NCI-H226 (cell line): Measurements from ENCODE around the gene TWIST1.

Experiments
- DNase-seq: peaks from one replicate; pipeline ENCODE4 v3.0.0-alpha.2; 2015

TWIST1 gene

GRCh38 chr7:19113002-19113350 is 4.5 kb downstream of the TWIST1 start:
- DNase-seq = no peak

GRCh38 chr7:19112274-19113001 is 5.0 kb downstream of the TWIST1 start:
- DNase-seq = no peak

- no peak for DNase-seq
Observed at GRCh38 chr7:19111474-19112273, 5.8 kb downstream of the TWIST1 start.

GRCh38 chr7:19110776-19111175 is 6.7 kb downstream of the TWIST1 start:
- DNase-seq = no peak

- DNase-seq = no peak
Observed at GRCh38 chr7:19110026-19110730, 7.3 kb downstream of the TWIST1 start.

- DNase-seq = no peak
Observed at GRCh38 chr7:19109000-19109946, 8.2 kb downstream of the TWIST1 start.

- no peak for DNase-seq
Observed at GRCh38 chr7:19107356-19108146, 9.9 kb downstream of the TWIST1 start.

GRCh38 chr7:19107081-19107355 is 10.4 kb downstream of the TWIST1 start:
- no peak for DNase-seq

- no peak for DNase-seq
Observed at GRCh38 chr7:19106241-19107080, 11.0 kb downstream of the TWIST1 start.

GRCh38 chr7:19105546-19105945 is 11.9 kb downstream of the TWIST1 start:
- DNase-seq = no peak

GRCh38 chr7:19104811-19105210 is 12.6 kb downstream of the TWIST1 start:
- no peak for DNase-seq

GRCh38 chr7:19102884-19103283 is 14.6 kb downstream of the TWIST1 start:
- no peak for DNase-seq

- no peak for DNase-seq
Observed at GRCh38 chr7:19101909-19102308, 15.5 kb downstream of the TWIST1 start.

- no peak for DNase-seq
Observed at GRCh38 chr7:19101472-19101871, 16.0 kb downstream of the TWIST1 start.

GRCh38 chr7:19099924-19100323 is 17.5 kb downstream of the TWIST1 start:
- no peak for DNase-seq

GRCh38 chr7:19099194-19099593 is 18.2 kb downstream of the TWIST1 start:
- no peak for DNase-seq

GRCh38 chr7:19098510-19098909 is 18.9 kb downstream of the TWIST1 start:
- DNase-seq = no peak

GRCh38 chr7:19097165-19098055 is 20.0 kb downstream of the TWIST1 start:
- DNase-seq = no peak

- DNase-seq = no peak
Observed at GRCh38 chr7:19095353-19095860, 22.0 kb downstream of the TWIST1 start.
